Measurements from ENCODE around the gene TUBGCP3.

- TF ChIP-seq CTCF (IDR thresholded peaks at IDR 0.05) (no peak), POLR2A (IDR thresholded peaks at IDR 0.05) (no peak), POLR2AphosphoS5 (IDR thresholded peaks at IDR 0.05) (no peak)
Measured at GRCh38 chr13:112506046-112506445, 81.9 kb downstream of the TUBGCP3 start.
